GM12878 (cell line): ENCODE results near the gene RPS5. TPM values are rescaled to one million over a fixed set of nuclear protein-coding genes. Genes with fewer than 3 reads are reported as not detected.

Experiments
- ATAC-seq: fragments of 200-7000 bp; cut with Tn5 transposase; 3 replicates; pipeline ENCODE4 v1.9.1; 2020; ENCODE audit warnings: mild to moderate bottlenecking, moderate library complexity
- BruUV-seq: library from RNA; stranded (reverse); fragments of 400-500 nt; replicated peaks from 2 replicates; lab custom pipeline; 2021; lab: Mats Ljungman, UMichigan
- CTCF ChIA-PET: fragments of 300-600 bp; sonication (Branson Sonifier 250); formaldehyde crosslinking; extraction: SDS; loops from one replicate; lab custom pipeline; 2021; ENCODE audit warnings: inconsistent platforms; lab: Yijun Ruan, JAX
- POLR2A ChIA-PET: fragments of 350-600 bp; formaldehyde crosslinking; extraction: SDS; loops from one replicate; lab custom pipeline; 2021; ENCODE audit warnings: inconsistent platforms; lab: Charles Lee
- RAD21 ChIA-PET: fragments of 300-600 bp; sonication (Branson Sonifier 250); formaldehyde crosslinking; loops from one replicate; lab custom pipeline; 2023; ENCODE audit warnings: antibody characterized with exemption; ENCODE audit not compliant: unreplicated experiment; lab: Charles Lee
- SMC1A ChIA-PET: fragments of 300-600 bp; sonication (Branson Sonifier 250); formaldehyde crosslinking; loops from one replicate; lab custom pipeline; 2023; ENCODE audit not compliant: unreplicated experiment, uncharacterized antibody; lab: Charles Lee
- DNase-seq: peaks from one replicate; pipeline ENCODE4 v3.0.0-alpha.2; 2011; ENCODE audit warnings: low read depth, low spot score
- FAIRE-seq: peaks from 3 replicates; lab custom pipeline; 2011; peaks lifted over from hg19 to GRCh38; lab: Jason Lieb, UNC
- H2AFZ ChIP-seq: 2 replicates; pipeline ENCODE4 v1.6.0; 2011; ENCODE audit warnings: low read depth, low read length, control low read depth; ENCODE audit not compliant: control insufficient read depth
- H3K27ac ChIP-seq: 2 replicates; pipeline ENCODE4 v1.5.1; 2011; ENCODE audit warnings: control low read depth; ENCODE audit not compliant: control insufficient read depth, insufficient read depth
- H3K27me3 ChIP-seq, 2 experiments: replicated peaks in 1 of 2; 2 replicates each; pipeline versions ENCODE4 v1.6.0 to v1.6.1; 2011; ENCODE audit warnings: low read length in 1 of 2; ENCODE audit not compliant: control insufficient read depth in 2 of 2, insufficient read depth in 2 of 2
- H3K36me3 ChIP-seq, 2 experiments: 2 replicates each; pipeline ENCODE4 v1.5.1; 2011; ENCODE audit warnings: low read length in 1 of 2; ENCODE audit not compliant: control insufficient read depth in 2 of 2, insufficient read depth in 2 of 2
- H3K4me1 ChIP-seq: 2 replicates; pipeline ENCODE4 v1.6.1; 2011; ENCODE audit warnings: mild to moderate bottlenecking, low read length, moderate library complexity, mixed read lengths; ENCODE audit not compliant: control insufficient read depth, insufficient read depth
- H3K4me2 ChIP-seq: 2 replicates; pipeline ENCODE4 v1.6.0; 2011; ENCODE audit warnings: control low read depth; ENCODE audit not compliant: control insufficient read depth, insufficient read depth
- H3K4me3 ChIP-seq: fragments of 200-600 bp; sonication (generic); 2 replicates; pipeline ENCODE4 v1.5.1; 2016
- H3K79me2 ChIP-seq: 2 replicates; pipeline ENCODE4 v1.6.0; 2011; ENCODE audit warnings: low read length; ENCODE audit not compliant: control insufficient read depth, insufficient read depth
- H3K9ac ChIP-seq: 2 replicates; pipeline ENCODE4 v1.8.0; 2011; ENCODE audit warnings: low read length, control low read depth, mixed read lengths; ENCODE audit not compliant: control insufficient read depth, insufficient read depth
- H3K9me3 ChIP-seq: replicated peaks from 3 replicates; pipeline ENCODE4 v1.5.1; 2011; ENCODE audit warnings: mild to moderate bottlenecking, low read length; ENCODE audit not compliant: control insufficient read depth, insufficient read depth
- H4K20me1 ChIP-seq: 2 replicates; pipeline ENCODE4 v1.6.0; 2011; ENCODE audit not compliant: control insufficient read depth, insufficient read depth
- BHLHE40 ChIP-seq, 2 experiments: fragments of 450-650 bp in 1 of 2; IDR thresholded peaks; 2 replicates each; pipeline ENCODE4 v1.6.1; 2011 to 2017; ENCODE audit warnings: low read depth in 2 of 2, borderline replicate concordance in 1 of 2, improper control_type of control experiment in 1 of 2, low read length in 1 of 2, mild to moderate bottlenecking in 1 of 2
- CBFB ChIP-seq: IDR thresholded peaks from 2 replicates; pipeline ENCODE4 v1.6.1; 2016; ENCODE audit warnings: antibody characterized with exemption, low read depth
- CREM ChIP-seq: IDR thresholded peaks from 2 replicates; pipeline ENCODE4 v1.6.1; 2014; ENCODE audit warnings: antibody characterized with exemption, low read depth
- FOXM1 ChIP-seq: IDR thresholded peaks from 2 replicates; pipeline ENCODE4 v1.6.1; 2012; ENCODE audit warnings: low read depth, mild to moderate bottlenecking, inconsistent platforms, low read length, moderate library complexity
- HDAC2 ChIP-seq: fragments of 200-600 bp; sonication (generic); IDR thresholded peaks from 2 replicates; pipeline ENCODE4 v1.6.1; 2017
- IKZF2 ChIP-seq, 2 experiments: fragments of 450-650 bp; IDR thresholded peaks; 2 replicates each; pipeline ENCODE4 v1.6.1; 2017; ENCODE audit warnings: mild to moderate bottlenecking in 2 of 2, moderate library complexity in 2 of 2
- KLF5 ChIP-seq: fragments of 450-650 bp; IDR thresholded peaks from 2 replicates; pipeline ENCODE4 v1.6.1; 2014; ENCODE audit warnings: mild to moderate bottlenecking; ENCODE audit not compliant: partially characterized antibody
- MTA3 ChIP-seq: IDR thresholded peaks from 2 replicates; pipeline ENCODE4 v1.6.1; 2012; ENCODE audit warnings: low read length, inconsistent platforms, borderline replicate concordance
- NR2C2 ChIP-seq: IDR thresholded peaks from 2 replicates; pipeline ENCODE4 v1.6.1; 2011; ENCODE audit warnings: borderline replicate concordance, low read depth; ENCODE audit not compliant: control insufficient read depth, insufficient read length
- PAX5 ChIP-seq: IDR thresholded peaks from 2 replicates; pipeline ENCODE4 v1.6.1; 2011; ENCODE audit warnings: low read depth, low read length, borderline replicate concordance
- PKNOX1 ChIP-seq: fragments of 450-650 bp; IDR thresholded peaks from 2 replicates; pipeline ENCODE4 v1.6.1; 2016; ENCODE audit warnings: mild to moderate bottlenecking
- RAD51 ChIP-seq: fragments of 450-650 bp; IDR thresholded peaks from 2 replicates; pipeline ENCODE4 v1.6.1; 2016; ENCODE audit warnings: moderate library complexity, mild to moderate bottlenecking, inconsistent platforms
- RFX5 ChIP-seq: IDR thresholded peaks from 2 replicates; pipeline ENCODE4 v1.6.1; 2011; ENCODE audit warnings: low read depth, low read length, improper control_type of control experiment
- TBL1XR1 ChIP-seq: IDR thresholded peaks from 2 replicates; pipeline ENCODE4 v1.6.1; 2012; ENCODE audit warnings: low read depth, low read length, improper control_type of control experiment
- TCF12 ChIP-seq: IDR thresholded peaks from 2 replicates; pipeline ENCODE4 v1.6.1; 2011; ENCODE audit warnings: low read depth, mild to moderate bottlenecking, low read length
- TCF3 ChIP-seq: IDR thresholded peaks from 2 replicates; pipeline ENCODE4 v1.6.1; 2012; ENCODE audit warnings: low read depth, mild to moderate bottlenecking, low read length, borderline replicate concordance; ENCODE audit not compliant: insufficient read depth
- ZZZ3 ChIP-seq: IDR thresholded peaks from 2 replicates; pipeline ENCODE4 v1.6.1; 2011; ENCODE audit warnings: low read depth; ENCODE audit not compliant: control insufficient read depth, insufficient read length
- WGBS: methylation state at CpG from one replicate; pipeline ENCODE4 v1.1.6; 2016; ENCODE audit warnings: low lambda C conversion rate; ENCODE audit not compliant: insufficient replicate concordance, insufficient coverage; ENCODE audit errors: missing lambda C conversion rate; 5-methylcytosine and 5-hydroxymethylcytosine counted together
- in situ Hi-C: fragments of 300-500 bp; cut with MboI; formaldehyde crosslinking; loops from 9 replicates; pipeline ENCODE4 v1.14.3; 2018; ENCODE audit warnings: mixed read lengths
- intact Hi-C: fragments of 100-400 bp; cut with micrococcal nuclease; formaldehyde crosslinking; loops from one replicate; pipeline ENCODE4 v1.14.2; 2022; ENCODE audit not compliant: unreplicated experiment
- polyA plus RNA-seq, 11 experiments: library from polyadenylated mRNA; depleted of rRNA in 4 of 11; unstranded in 6 of 11; stranded (reverse) in 5 of 11; fragments of >200 nt; fragmentation: Nextera tagmentation in 4 of 11; fragmentation: Illumina TruSeq in 1 of 11; extraction: Ambion mirVana in 4 of 11; extraction: Trizol in 1 of 11; gene quantifications; 1 replicate in 1 of 11; 2 replicates in 10 of 11; pipeline versions ENCODE4 v1.2.1 to v1.2.3, GENCODE V29; 2011 to 2016; ENCODE audit warnings: inconsistent platforms in 2 of 11, missing spikeins in 2 of 11, low read depth in 1 of 11
- total RNA-seq, 4 experiments: library from RNA; depleted of rRNA in 3 of 4; stranded (reverse); fragments of >200 nt in 3 of 4; fragmentation: Illumina TruSeq in 1 of 4; extraction: Trizol in 1 of 4; gene quantifications; 2 replicates each; pipeline versions ENCODE4 v1.2.1 to v1.2.3, GENCODE V29; 2013 to 2021
- TF ChIP-seq, protein P1 (sequence below): fragments of 450-650 bp; conservative IDR thresholded peaks from 2 replicates; pipeline ENCODE4 v1.6.1; 2017; ENCODE audit warnings: mild to moderate bottlenecking, moderate library complexity
- TF ChIP-seq, protein P2 (sequence below): fragments of 450-650 bp; IDR thresholded peaks from 2 replicates; pipeline ENCODE4 v1.6.1; 2017; ENCODE audit warnings: borderline replicate concordance

The RPS5 gene
- total and polyA plus RNA-seq, 10 of the 15 experiments (the other 5 are each of a cell fraction or from before 2014, with no cell fraction given) = 1,284 to 3,652 (median 1,922) TPM

DNA sequence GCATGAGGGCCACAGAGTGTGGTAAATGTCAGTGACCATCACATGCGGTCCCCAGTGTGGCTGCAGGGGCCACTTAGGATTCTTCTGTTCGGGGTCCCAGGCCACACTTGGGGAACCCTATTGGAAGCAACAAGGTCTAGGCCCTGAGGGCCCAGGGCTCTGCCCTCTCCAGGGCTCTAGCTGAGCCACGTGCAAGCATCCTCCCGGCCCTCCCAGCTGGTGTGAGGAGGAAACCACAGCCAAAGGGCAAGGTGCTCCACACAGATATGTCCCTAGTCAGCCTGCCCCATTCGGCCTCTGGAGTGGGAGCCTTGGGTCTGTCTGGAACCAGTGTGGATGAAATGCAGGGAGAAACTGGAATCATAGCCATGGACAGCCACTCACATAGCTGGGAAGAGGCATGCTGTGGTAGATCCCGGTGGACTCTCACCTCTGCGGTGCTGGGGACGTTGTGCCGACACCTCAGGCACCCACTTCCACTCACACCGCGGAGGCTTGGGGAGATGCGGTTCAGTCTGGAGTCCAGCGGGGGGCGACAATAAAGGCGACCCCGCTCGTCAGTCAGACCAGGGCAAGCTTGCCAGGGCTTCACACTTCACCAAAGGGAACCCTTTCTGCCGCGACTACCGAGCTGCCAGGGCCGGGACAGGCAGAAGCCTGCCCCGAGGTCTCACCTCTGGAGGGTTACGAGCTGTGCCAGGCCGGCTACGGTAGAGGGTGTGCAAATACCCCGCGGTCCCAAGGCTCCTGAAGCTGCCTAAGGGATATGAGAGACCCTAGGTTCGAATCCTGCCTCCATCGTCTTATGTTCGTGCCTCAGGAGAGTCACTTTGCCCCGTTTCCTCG, 20.3 kb upstream of the RPS5 start:
- Histone ChIP-seq H3K4me1 (peaks cover 11% of the 10 kb centered on the region), H4K20me1 (no peaks in the 10 kb centered on the region), H3K36me3 (no peaks in the 10 kb centered on the region), H3K4me2 (no peak overlapping the region), H2AFZ (no peak overlapping the region), H3K79me2 (no peaks in the 10 kb centered on the region), H3K4me3 (no peak overlapping the region), H3K9me3 (no peaks in the 10 kb centered on the region), H3K27ac (no peak overlapping the region), H3K27me3 (no peaks in the 10 kb centered on the region), H3K9ac (no peak overlapping the region)
- no peak for DNase-seq
- 78% methylated on average over 26 of the region's 32 CpGs for WGBS
- no TSS peak for BruUV-seq
- in situ Hi-C loops (no loop called here), intact Hi-C loops (no loop called here)
- ATAC-seq = no peak
- ChIA-PET POLR2A (no interaction called here), CTCF (no interaction called here), SMC1A (no interaction called here), RAD21 (no interaction called here)
- FAIRE-seq = no peak
- no peak for TF ChIP-seq MTA3
- no peak for TF ChIP-seq TCF12
- no peak for TF ChIP-seq NR2C2
- no peak for TF ChIP-seq PAX5
- no peak for TF ChIP-seq ZZZ3
- no peak for TF ChIP-seq BHLHE40 (IDR thresholded peaks at IDR 0.05; ENCODE audit: borderline replicate concordance in 1 of 2, low read depth in 2 of 2, low read length in 1 of 2)
- TF ChIP-seq CBFB = no peak
- no peak for TF ChIP-seq TBL1XR1
- TF ChIP-seq, protein P1, sequence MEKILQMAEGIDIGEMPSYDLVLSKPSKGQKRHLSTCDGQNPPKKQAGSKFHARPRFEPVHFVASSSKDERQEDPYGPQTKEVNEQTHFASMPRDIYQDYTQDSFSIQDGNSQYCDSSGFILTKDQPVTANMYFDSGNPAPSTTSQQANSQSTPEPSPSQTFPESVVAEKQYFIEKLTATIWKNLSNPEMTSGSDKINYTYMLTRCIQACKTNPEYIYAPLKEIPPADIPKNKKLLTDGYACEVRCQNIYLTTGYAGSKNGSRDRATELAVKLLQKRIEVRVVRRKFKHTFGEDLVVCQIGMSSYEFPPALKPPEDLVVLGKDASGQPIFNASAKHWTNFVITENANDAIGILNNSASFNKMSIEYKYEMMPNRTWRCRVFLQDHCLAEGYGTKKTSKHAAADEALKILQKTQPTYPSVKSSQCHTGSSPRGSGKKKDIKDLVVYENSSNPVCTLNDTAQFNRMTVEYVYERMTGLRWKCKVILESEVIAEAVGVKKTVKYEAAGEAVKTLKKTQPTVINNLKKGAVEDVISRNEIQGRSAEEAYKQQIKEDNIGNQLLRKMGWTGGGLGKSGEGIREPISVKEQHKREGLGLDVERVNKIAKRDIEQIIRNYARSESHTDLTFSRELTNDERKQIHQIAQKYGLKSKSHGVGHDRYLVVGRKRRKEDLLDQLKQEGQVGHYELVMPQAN = no peak
- no peak for TF ChIP-seq FOXM1
- no peak for TF ChIP-seq TCF3
- no peak for TF ChIP-seq CREM
- TF ChIP-seq, protein P2, sequence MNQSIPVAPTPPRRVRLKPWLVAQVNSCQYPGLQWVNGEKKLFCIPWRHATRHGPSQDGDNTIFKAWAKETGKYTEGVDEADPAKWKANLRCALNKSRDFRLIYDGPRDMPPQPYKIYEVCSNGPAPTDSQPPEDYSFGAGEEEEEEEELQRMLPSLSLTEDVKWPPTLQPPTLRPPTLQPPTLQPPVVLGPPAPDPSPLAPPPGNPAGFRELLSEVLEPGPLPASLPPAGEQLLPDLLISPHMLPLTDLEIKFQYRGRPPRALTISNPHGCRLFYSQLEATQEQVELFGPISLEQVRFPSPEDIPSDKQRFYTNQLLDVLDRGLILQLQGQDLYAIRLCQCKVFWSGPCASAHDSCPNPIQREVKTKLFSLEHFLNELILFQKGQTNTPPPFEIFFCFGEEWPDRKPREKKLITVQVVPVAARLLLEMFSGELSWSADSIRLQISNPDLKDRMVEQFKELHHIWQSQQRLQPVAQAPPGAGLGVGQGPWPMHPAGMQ = no peak
- TF ChIP-seq KLF5 = no peak
- TF ChIP-seq RFX5 = no peak
- no peak for TF ChIP-seq RAD51
- no peak for TF ChIP-seq IKZF2 (IDR thresholded peaks at IDR 0.05)
- TF ChIP-seq HDAC2 = no peak
- TF ChIP-seq PKNOX1 = no peak
